Hematopoietic multipotent progenitor cell (in vitro differentiated cells): ENCODE results near the gene ENOX2. TPM values are rescaled to one million over a fixed set of nuclear protein-coding genes. Genes with fewer than 3 reads are reported as not detected.

Experiments
- DNase-seq, 3 donors: peaks; one replicate each; pipeline ENCODE4 v3.0.0-alpha.2; 2011 to 2015; ENCODE audit warnings: low read depth in 2 of 3, low spot score in 2 of 3
- total RNA-seq: library from RNA; depleted of rRNA; stranded (reverse); fragments of >200 nt; gene quantifications from one replicate; pipeline ENCODE4 v1.2.3, GENCODE V29; 2012

ENOX2 gene
- total RNA-seq, 1 donor = 7.0 TPM

GRCh38 chrX:130652824-130653578, 250.0 kb downstream of the ENOX2 start:
- DNase-seq = no peak

DNA sequence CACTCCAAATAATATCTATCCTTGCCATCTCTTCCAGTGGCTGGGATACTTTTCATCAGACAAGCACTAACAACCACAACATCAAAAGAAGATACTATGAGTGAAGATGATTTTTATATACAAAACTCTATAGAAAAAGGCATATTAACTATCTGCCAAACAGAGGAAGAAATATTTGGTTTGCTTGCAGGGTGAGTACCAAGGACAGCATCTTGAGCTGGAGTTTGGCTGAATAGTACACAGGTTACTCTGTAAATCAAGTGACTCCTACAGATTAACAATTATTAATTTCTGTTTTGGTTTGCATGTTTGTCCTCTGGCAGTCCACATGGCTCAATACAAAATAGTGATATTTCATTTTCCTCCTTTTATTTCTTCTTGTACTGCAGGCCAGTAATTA, 253.3 kb downstream of the ENOX2 start:
- no peak for DNase-seq

DNA sequence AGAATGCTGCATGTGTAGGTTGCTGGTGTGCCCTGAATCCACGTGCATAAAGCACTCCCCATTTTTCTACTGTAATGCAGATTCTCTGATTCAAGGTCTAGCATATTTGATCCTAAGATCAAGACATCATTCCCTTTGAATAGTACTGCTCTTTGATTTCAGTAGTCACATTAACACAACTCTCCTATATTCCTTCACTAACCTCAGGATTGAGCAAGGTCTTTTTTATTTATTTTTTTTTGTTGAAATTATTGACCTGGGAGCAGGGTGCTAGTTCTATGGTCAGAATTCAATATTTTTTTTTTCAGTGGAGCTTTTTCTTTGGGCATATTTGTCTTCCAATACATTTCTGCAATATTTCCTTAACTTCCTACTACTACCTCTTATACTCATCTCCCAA, 255.5 kb downstream of the ENOX2 start:
- no peak for DNase-seq

GRCh38 chrX:130645955-130646583, 256.9 kb downstream of the ENOX2 start:
- no peak for DNase-seq

DNA sequence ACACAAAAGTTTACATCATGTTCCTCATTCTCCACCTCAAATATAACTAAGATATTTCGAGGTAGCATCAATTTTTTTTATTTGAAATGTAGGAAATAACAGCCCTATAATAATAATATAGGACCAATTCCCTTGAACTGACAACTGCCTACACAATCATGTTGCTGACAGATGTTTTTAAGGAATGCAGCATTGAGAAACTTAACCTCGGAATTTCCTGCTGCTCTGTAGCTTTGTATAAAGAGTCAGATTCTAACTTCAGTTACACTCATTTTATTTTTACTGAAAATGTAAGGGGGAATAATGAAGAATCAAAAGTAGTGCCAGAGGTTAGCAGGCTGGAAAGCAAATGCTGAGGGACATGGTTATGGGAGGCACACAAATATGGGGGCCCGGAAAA, 265.4 kb downstream of the ENOX2 start:
- no peak for DNase-seq

GRCh38 chrX:130636277-130636676, 266.7 kb downstream of the ENOX2 start:
- no peak for DNase-seq

DNA sequence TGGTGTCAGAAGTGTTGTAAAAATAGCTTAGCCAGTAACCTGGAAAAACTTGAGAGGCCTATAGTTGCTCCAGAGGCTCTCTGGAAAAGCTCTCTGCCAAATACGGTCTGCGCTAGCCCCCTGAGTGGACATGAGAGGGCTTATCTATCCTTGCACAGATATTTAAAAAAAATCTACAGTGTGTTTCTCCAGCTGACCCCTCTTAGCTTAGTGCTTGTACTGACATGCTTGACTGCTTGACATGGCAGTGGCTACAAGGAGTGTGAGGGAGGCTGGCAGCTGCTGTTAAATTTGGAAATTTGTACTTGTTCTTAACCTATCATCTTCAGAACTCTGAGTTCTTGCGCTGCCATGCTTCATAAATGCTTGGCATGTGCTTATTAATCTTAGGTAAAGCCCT, 272.0 kb downstream of the ENOX2 start:
- DNase-seq = no peak

GRCh38 chrX:130628516-130628915, 274.5 kb downstream of the ENOX2 start:
- DNase-seq = no peak

DNA sequence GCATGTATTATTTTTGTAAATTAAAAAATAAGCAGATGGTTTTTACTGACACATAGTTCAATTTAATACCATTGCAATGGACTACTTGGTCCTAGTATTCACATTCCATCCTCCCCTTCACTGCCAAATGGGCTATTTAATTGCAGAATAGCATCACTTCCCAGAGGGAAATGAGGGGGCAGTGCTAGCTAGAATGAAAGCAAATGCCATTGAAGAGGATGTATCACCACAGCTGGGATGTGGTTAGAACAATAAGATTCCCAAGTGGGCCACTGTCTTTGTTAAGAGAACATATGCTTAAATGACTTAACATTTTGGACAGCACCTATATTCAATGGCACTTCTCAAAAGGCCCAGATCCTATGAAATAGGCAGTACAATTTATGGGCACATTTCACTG, 276.5 kb downstream of the ENOX2 start:
- DNase-seq = no peak

DNA sequence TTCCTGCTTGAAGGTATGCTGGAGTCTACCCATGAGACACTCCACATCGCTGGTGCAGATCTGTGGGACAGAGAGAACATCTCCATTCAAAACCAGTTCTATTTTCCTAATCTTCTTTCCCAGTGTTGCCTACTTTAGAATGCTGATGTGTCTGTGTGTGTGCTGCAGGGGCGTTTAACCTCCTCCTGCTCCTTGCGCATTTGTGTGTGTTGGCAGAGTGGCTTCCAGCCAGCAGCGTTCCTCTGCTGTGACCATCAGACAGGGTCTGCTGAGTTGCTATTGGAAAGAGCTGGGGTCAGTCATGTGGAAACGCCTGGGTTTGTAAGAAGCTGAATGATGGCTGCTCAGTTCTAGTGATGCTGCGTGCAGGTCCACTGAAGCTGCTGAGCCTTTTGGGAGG, 277.6 kb downstream of the ENOX2 start:
- DNase-seq = no peak

- no peak for DNase-seq
Measured at GRCh38 chrX:130623518-130623917, 279.5 kb downstream of the ENOX2 start.

DNA sequence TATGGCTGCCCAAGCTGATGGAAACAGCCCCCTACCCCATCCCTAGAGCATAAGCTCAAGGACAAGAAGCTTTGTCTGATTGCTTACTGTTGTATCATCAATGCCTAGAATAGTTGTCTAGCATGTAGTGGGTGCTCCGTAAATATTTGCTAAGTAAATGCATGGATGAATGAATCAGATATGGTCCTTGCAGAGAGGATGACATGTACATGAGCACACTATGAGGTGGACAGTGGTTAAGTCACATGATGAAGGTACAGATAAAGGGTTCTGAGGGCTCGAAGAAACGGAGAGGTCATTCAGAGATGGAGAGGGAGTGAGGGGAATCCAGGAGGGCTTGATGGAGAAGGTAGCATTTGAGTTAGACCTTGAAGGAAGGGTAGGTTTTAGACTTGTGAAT, 287.1 kb downstream of the ENOX2 start:
- no peak for DNase-seq

- DNase-seq = no peak
Measured at GRCh38 chrX:130607431-130607830, 295.6 kb downstream of the ENOX2 start.

DNA sequence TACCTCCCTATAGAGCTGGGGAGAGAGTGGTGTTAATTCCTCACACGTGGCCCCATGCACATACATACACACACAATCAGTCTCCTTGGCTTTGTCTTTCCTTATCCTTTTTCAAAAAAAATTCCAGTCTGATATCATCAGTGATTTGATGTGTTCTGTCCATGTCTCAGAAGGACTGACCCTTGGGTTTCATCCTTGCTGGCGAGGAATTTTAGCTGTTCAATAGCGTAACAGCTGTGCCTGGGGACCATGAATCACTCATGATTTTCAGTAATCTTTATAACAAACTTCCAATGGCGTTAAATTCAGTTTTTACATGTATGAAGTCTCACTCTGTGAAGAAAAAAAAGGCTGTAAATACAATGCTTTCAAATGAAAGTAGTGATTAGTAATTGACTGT, 296.6 kb downstream of the ENOX2 start:
- DNase-seq = no peak

DNA sequence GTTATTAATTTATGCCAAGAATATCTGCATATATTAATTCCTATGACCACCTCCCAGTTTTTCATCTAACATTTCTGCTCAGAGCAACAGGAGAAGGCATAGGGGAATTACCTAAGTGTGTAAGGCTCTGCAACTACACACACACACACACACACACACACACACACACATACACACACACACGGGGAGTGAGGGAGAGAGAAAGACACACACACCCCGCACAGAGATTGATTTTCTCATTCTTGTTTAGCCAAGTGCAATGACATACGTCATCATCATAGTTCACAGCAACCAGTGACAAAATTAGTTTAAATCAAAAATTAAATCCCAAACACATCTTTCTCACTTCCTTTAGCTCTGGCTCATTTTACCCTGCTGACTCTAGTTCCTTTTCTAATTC, 298.1 kb downstream of the ENOX2 start:
- DNase-seq = no peak

- DNase-seq = peak in 1 of 3 donors; percentile 38
Measured at GRCh38 chrX:130594453-130594916, 308.5 kb downstream of the ENOX2 start.

DNA sequence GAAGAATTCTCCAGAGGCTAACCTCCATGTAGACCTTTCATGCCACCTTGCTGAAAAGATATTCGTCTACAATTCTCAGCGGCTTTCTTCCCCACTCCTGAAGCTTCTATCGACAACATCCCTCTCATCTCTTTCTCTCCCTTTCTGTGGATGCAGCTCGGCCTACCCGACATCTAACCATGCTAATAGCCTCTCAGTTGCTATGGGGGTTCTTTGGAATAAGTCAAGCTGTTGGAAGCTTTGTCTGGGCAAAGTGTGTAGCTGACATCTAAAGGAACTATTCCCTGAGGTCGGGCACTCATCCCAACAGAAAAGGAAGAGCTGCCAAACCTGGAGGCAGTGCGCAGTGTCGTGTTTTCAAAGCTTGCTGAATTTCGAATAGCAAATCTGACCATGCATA, 309.1 kb downstream of the ENOX2 start:
- no peak for DNase-seq

DNA sequence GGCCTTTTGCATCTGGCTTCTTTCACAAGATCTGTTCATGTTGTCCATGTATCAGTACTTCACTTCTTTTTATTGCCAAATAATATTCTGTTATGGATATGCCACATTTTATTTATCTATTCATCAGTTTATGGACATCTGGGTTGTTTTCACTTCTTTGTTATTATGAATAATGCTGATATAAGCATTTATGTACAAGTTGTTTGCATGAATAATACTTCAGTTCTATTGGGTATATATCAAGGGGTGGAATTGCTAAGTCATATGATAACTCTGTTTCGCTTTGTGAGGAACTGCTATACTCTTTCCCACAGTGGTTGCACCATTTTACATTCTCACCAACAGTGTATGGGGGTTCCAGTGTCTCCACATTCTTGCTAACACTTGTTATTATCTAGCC, 310.8 kb downstream of the ENOX2 start:
- DNase-seq = no peak

GRCh38 chrX:130578906-130579305, 324.1 kb downstream of the ENOX2 start:
- no peak for DNase-seq

DNA sequence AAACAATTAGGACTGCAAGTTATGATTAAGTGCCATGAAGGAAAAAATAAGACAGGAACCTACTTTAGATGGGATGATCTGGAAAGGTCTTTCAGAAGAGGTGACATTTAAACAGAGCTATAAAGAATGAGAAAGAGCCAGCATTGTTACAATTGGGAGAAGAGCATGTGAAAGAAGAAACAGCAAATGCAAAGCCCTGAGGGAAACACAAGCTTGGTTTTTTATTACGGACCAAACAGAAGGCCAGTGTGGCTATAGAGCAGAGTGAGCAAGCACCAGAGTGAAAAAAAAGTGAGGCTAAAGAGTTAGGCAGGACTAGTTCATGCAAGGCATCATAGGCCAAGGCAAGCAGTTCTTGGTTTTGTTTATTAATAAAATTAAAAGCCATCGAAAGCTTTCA, 325.6 kb downstream of the ENOX2 start:
- no peak for DNase-seq

DNA sequence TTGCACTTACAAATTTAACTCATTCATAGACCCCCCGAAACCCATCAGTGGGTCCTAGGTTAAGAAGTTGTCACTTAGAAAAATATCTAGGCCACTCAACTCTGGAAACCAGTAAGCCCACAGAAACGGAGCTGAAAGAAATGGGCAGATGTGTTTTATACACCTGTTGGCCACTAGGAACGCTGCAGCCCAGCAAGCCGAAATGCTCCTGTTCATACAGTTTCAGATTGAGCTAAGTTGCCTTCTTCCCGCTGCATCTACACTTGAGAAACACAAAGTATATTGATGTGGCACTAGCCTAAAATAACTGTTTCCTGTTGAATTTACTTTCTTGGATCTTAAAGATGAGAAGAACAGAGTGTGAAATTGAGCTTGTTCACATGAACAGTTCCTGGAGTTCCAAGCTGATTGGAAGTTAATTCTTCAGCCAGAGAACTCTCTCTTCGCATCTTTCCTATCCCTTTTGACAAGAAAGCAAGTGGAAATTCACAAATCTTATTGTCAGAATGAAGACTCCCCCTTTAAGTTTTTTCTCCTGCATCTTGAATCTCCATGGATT, 327.1 kb downstream of the ENOX2 start:
- peak in 1 of 3 donors; percentile 34 for DNase-seq
